SK-N-SH (cell line): ENCODE measurements around the gene MGLL. TPM values are rescaled to one million over a fixed set of nuclear protein-coding genes. Genes with fewer than 3 reads are reported as not detected.

Experiments
- CTCF ChIA-PET: fragments of 300-600, 350-600 bp; formaldehyde crosslinking; extraction: SDS; loops from one replicate; lab custom pipeline; 2021; lab: Yijun Ruan, JAX
- POLR2A ChIA-PET: fragments of 350-600 bp; sonication (Branson Sonifier 250); formaldehyde crosslinking; extraction: SDS; loops from one replicate; lab custom pipeline; 2020; ENCODE audit warnings: antibody characterized with exemption, inconsistent platforms; lab: Yijun Ruan, JAX
- DNase-seq: peaks from one replicate; pipeline ENCODE4 v3.0.0; 2012
- H2AFZ ChIP-seq: fragments of 200-600 bp; sonication (generic); 2 replicates; pipeline ENCODE4 v1.8.1; 2016; ENCODE audit warnings: antibody characterized with exemption, mild to moderate bottlenecking, low read depth
- H3F3A ChIP-seq: fragments of 200-600 bp; sonication (generic); replicated peaks from 2 replicates; pipeline ENCODE3; 2016; ENCODE audit warnings: antibody characterized with exemption, mild to moderate bottlenecking; ENCODE audit not compliant: insufficient read depth
- H3K27ac ChIP-seq, 2 experiments: fragments of 200-500 bp in 1 of 2; fragments of 200-600 bp in 1 of 2; sonication (Bioruptor generic) in 1 of 2; sonication (generic), shearing (Covaris generic) in 1 of 2; 2 replicates each; pipeline versions ENCODE4 v1.5.1 to v1.6.1; 2014 to 2016; ENCODE audit warnings: low read depth in 2 of 2, inconsistent platforms in 1 of 2, low read length in 1 of 2, mild to moderate bottlenecking in 1 of 2, mixed read lengths in 1 of 2
- H3K27me3 ChIP-seq: fragments of 200-600 bp; sonication (generic), shearing (Covaris generic); 2 replicates; pipeline ENCODE4 v1.6.1; 2016; ENCODE audit warnings: mixed run types; ENCODE audit not compliant: insufficient read depth
- H3K36me3 ChIP-seq, 2 experiments: fragments of 200-500 bp in 1 of 2; fragments of 200-600 bp in 1 of 2; sonication (Bioruptor generic) in 1 of 2; sonication (generic) in 1 of 2; replicated peaks in 1 of 2; 2 replicates each; pipeline versions ENCODE3 to v1.5.1; 2014 to 2016; ENCODE audit warnings: low read length in 1 of 2, mild to moderate bottlenecking in 1 of 2; ENCODE audit not compliant: insufficient read depth in 2 of 2, control insufficient read depth in 1 of 2
- H3K4me1 ChIP-seq, 2 experiments: fragments of 200-500 bp in 1 of 2; fragments of 200-600 bp in 1 of 2; sonication (Bioruptor generic) in 1 of 2; sonication (generic), shearing (Covaris generic) in 1 of 2; 2 replicates each; pipeline versions ENCODE4 v1.5.1 to v1.6.1; 2014 to 2016; ENCODE audit warnings: low read depth in 1 of 2, low read length in 1 of 2, mixed run types in 1 of 2; ENCODE audit not compliant: insufficient read depth in 2 of 2, control insufficient read depth in 1 of 2
- H3K4me2 ChIP-seq: fragments of 200-600 bp; sonication (generic), shearing (Covaris generic); 2 replicates; pipeline ENCODE4 v1.6.1; 2017; ENCODE audit warnings: mixed run types
- H3K4me3 ChIP-seq, 2 experiments: fragments of 200-500 bp in 1 of 2; fragments of 200-600 bp in 1 of 2; sonication (Bioruptor generic) in 1 of 2; sonication (generic), shearing (Covaris generic) in 1 of 2; 2 replicates each; pipeline versions ENCODE4 v1.5.1 to v1.8.1; 2014 to 2016; ENCODE audit warnings: low read depth in 2 of 2, inconsistent platforms in 1 of 2, low read length in 1 of 2, mild to moderate bottlenecking in 1 of 2, mixed read lengths in 1 of 2, moderate library complexity in 1 of 2
- H3K79me2 ChIP-seq: fragments of 200-600 bp; sonication (generic); 2 replicates; pipeline ENCODE4 v1.8.1; 2017; ENCODE audit warnings: mild to moderate bottlenecking; ENCODE audit not compliant: insufficient read depth
- H3K9ac ChIP-seq: fragments of 200-600 bp; sonication (generic); 2 replicates; pipeline ENCODE4 v1.6.1; 2017; ENCODE audit warnings: mixed run types
- H3K9me2 ChIP-seq: fragments of 200-600 bp; sonication (generic); 2 replicates; pipeline ENCODE4 v1.6.1; 2017; ENCODE audit warnings: mixed run types
- H3K9me3 ChIP-seq: fragments of 200-600 bp; sonication (generic); 2 replicates; pipeline ENCODE4 v1.6.1; 2017; ENCODE audit warnings: mixed run types, mild to moderate bottlenecking, moderate library complexity
- H4K20me1 ChIP-seq: fragments of 200-600 bp; sonication (generic); 2 replicates; pipeline ENCODE4 v1.6.1; 2017; ENCODE audit warnings: mild to moderate bottlenecking, mixed run types; ENCODE audit not compliant: insufficient read depth
- CHD2 ChIP-seq: fragments of 150-350 bp; IDR thresholded peaks from 2 replicates; pipeline ENCODE4 v1.6.1; 2018; ENCODE audit warnings: low read length; ENCODE audit not compliant: partially characterized antibody
- CTCF ChIP-seq: fragments of 200-600 bp; sonication (generic); IDR thresholded peaks from 2 replicates; pipeline ENCODE4 v1.6.1; 2017; ENCODE audit warnings: antibody characterized with exemption, mild to moderate bottlenecking, moderate library complexity
- EZH2phosphoT487 ChIP-seq: fragments of 200-600 bp; sonication (generic); IDR thresholded peaks from 2 replicates; pipeline ENCODE4 v1.6.1; 2017; ENCODE audit warnings: low read depth, mixed run types, mild to moderate bottlenecking, antibody characterized with exemption, moderate library complexity, borderline replicate concordance
- FOSL2 ChIP-seq: IDR thresholded peaks from 2 replicates; pipeline ENCODE4 v1.4.0; 2012; ENCODE audit warnings: low read depth, mild to moderate bottlenecking, moderate library complexity, borderline replicate concordance
- FOXM1 ChIP-seq: IDR thresholded peaks from 2 replicates; pipeline ENCODE4 v1.4.0; 2012; ENCODE audit warnings: low read depth, mild to moderate bottlenecking
- GATA2 ChIP-seq: sonication (generic); formaldehyde crosslinking; IDR thresholded peaks from 2 replicates; pipeline ENCODE4 v1.5.0; 2020; ENCODE audit warnings: mild to moderate bottlenecking, missing genetic modification reagents
- IRF3 ChIP-seq: fragments of 150-350 bp; IDR thresholded peaks from 2 replicates; pipeline ENCODE4 v1.6.1; 2016; ENCODE audit warnings: mild to moderate bottlenecking, low read depth, low read length
- MAX ChIP-seq: IDR thresholded peaks from 2 replicates; pipeline ENCODE4 v1.4.0; 2012; ENCODE audit warnings: low read depth
- MXI1 ChIP-seq: IDR thresholded peaks from 2 replicates; pipeline ENCODE4 v1.6.1; 2012; ENCODE audit warnings: mild to moderate bottlenecking, low read depth, low read length, improper control_type of control experiment
- NFIC ChIP-seq: IDR thresholded peaks from 2 replicates; pipeline ENCODE4 v1.4.0; 2012; ENCODE audit warnings: borderline replicate concordance
- RAD21 ChIP-seq: IDR thresholded peaks from 2 replicates; pipeline ENCODE4 v1.6.1; 2012; ENCODE audit warnings: mild to moderate bottlenecking, low read length
- REST ChIP-seq: IDR thresholded peaks from 2 replicates; pipeline ENCODE4 v1.6.1; 2012; ENCODE audit warnings: mild to moderate bottlenecking, low read depth, low read length, moderate library complexity
- RFX5 ChIP-seq: IDR thresholded peaks from 2 replicates; pipeline ENCODE4 v1.6.1; 2012; ENCODE audit warnings: mild to moderate bottlenecking, improper control_type of control experiment, low read length
- RXRA ChIP-seq: IDR thresholded peaks from 2 replicates; pipeline ENCODE4 v1.4.0; 2012; ENCODE audit warnings: low read depth, mild to moderate bottlenecking, borderline replicate concordance
- SIN3A ChIP-seq: IDR thresholded peaks from 2 replicates; pipeline ENCODE4 v1.6.1; 2012; ENCODE audit warnings: low read depth, mild to moderate bottlenecking, low read length, moderate library complexity, borderline replicate concordance
- TEAD4 ChIP-seq: IDR thresholded peaks from 2 replicates; pipeline ENCODE4 v1.4.0; 2012; ENCODE audit warnings: mild to moderate bottlenecking, borderline replicate concordance; ENCODE audit not compliant: insufficient read depth
- USF2 ChIP-seq: fragments of 150-350 bp; IDR thresholded peaks from 2 replicates; pipeline ENCODE4 v1.6.1; 2017; ENCODE audit warnings: antibody characterized with exemption, low read length, low read depth, borderline replicate concordance
- YY1 ChIP-seq: IDR thresholded peaks from 2 replicates; pipeline ENCODE4 v1.4.0; 2012; ENCODE audit warnings: low read depth, mild to moderate bottlenecking
- ZBTB33 ChIP-seq: IDR thresholded peaks from 2 replicates; pipeline ENCODE4 v1.4.0; 2012; ENCODE audit warnings: low read depth, borderline replicate concordance
- WGBS: methylation state at CpG from one replicate; pipeline ENCODE4 v1.1.6; 2017; ENCODE audit warnings: low lambda C conversion rate; 5-methylcytosine and 5-hydroxymethylcytosine counted together
- polyA plus RNA-seq, 3 experiments: library from polyadenylated mRNA; depleted of rRNA; stranded (reverse); fragments of >200 nt; gene quantifications; 2 replicates each; pipeline ENCODE4 v1.2.3, GENCODE V29; 2012

MGLL gene
- polyA plus RNA-seq, 1 of the 3 experiments (the other 2 are of a cell fraction) = 2.2 TPM

- ChIA-PET POLR2A (no interaction called here), CTCF (no interaction called here)
- H3K9ac ChIP-seq = no peak overlapping the region
- H3K9me2 ChIP-seq = no peaks in the 10 kb centered on the region
- DNase-seq = no peak
- H3K4me1 ChIP-seq = peaks cover 24 to 39% of the 10 kb centered on the region in 2 experiments
- no peaks in the 10 kb centered on the region for H3K9me3 ChIP-seq
- H3K79me2 ChIP-seq = no peaks in the 10 kb centered on the region
- H3K27ac ChIP-seq = no peak overlapping the region
- no peak overlapping the region for H3K4me2 ChIP-seq
- H3K4me3 ChIP-seq = no peak overlapping the region
- WGBS = 96% methylated on average over 2 of the region's 2 CpGs
- peaks cover 4% of the 10 kb centered on the region for H3F3A ChIP-seq
- TF ChIP-seq EZH2phosphoT487 (no peak), RXRA (no peak), GATA2 (CRISPR knock-in tag) (no peak), MXI1 (no peak), CHD2 (no peak), CTCF (no peak), TEAD4 (no peak), IRF3 (no peak), FOSL2 (no peak), ZBTB33 (no peak)
- no peaks in the 10 kb centered on the region for H3K36me3 ChIP-seq
- H4K20me1 ChIP-seq = no peaks in the 10 kb centered on the region
- H2AFZ ChIP-seq = no peak overlapping the region
- H3K27me3 ChIP-seq = no peaks in the 10 kb centered on the region
Measured at GRCh38 chr3:127794972-127795371, 27.3 kb downstream of the MGLL start.

GRCh38 chr3:127794402-127794801 is 27.9 kb downstream of the MGLL start:
- Histone ChIP-seq H3F3A (no peaks in the 10 kb centered on the region), H3K9me3 (no peaks in the 10 kb centered on the region), H3K4me1 (peaks cover 21 to 39% of the 10 kb centered on the region in 2 experiments), H3K4me3 (no peak overlapping the region), H3K27me3 (no peaks in the 10 kb centered on the region), H3K4me2 (no peak overlapping the region), H3K9me2 (no peaks in the 10 kb centered on the region), H2AFZ (no peak overlapping the region), H3K27ac (no peak overlapping the region), H4K20me1 (no peaks in the 10 kb centered on the region), H3K9ac (no peak overlapping the region), H3K36me3 (no peaks in the 10 kb centered on the region), H3K79me2 (no peaks in the 10 kb centered on the region)
- ChIA-PET POLR2A (no interaction called here), CTCF (no interaction called here)
- 82% methylated on average over 2 of the region's 2 CpGs for WGBS
- no peak for DNase-seq
- TF ChIP-seq FOXM1 = no peak
- no peak for TF ChIP-seq RFX5
- no peak for TF ChIP-seq TEAD4
- no peak for TF ChIP-seq USF2
- TF ChIP-seq YY1 = no peak
- TF ChIP-seq SIN3A = no peak
- TF ChIP-seq MAX = no peak
- TF ChIP-seq REST = no peak
- TF ChIP-seq RAD21 = no peak
- TF ChIP-seq NFIC = no peak
